Endothelial cell of umbilical vein (primary cell): ENCODE measurements around the gene CFAP77. TPM values are rescaled to one million over a fixed set of nuclear protein-coding genes. Genes with fewer than 3 reads are reported as not detected.

Experiments
- BruUV-seq: library from RNA; stranded (reverse); fragments of 400-500 nt; replicated peaks from 2 replicates; lab custom pipeline; 2021; lab: Mats Ljungman, UMichigan
- CTCF ChIA-PET: fragments of 300-600, 350-600 bp; sonication (Branson Sonifier 250); formaldehyde crosslinking; loops from one replicate; lab custom pipeline; 2021; ENCODE audit warnings: antibody characterized with exemption, inconsistent platforms; lab: Charles Lee
- POLR2A ChIA-PET: fragments of 300-600, 350-600 bp; sonication (Branson Sonifier 250); formaldehyde crosslinking; loops from one replicate; lab custom pipeline; 2021; ENCODE audit warnings: antibody characterized with exemption, inconsistent platforms; lab: Charles Lee
- DNase-seq: peaks from one replicate; pipeline ENCODE4 v3.0.0-alpha.2; 2011; ENCODE audit warnings: low read depth, low spot score
- FAIRE-seq: peaks from 2 replicates; lab custom pipeline; 2011; peaks lifted over from hg19 to GRCh38; lab: Jason Lieb, UNC
- H2AFZ ChIP-seq: 2 replicates; pipeline ENCODE4 v1.6.0; 2012; ENCODE audit warnings: low read depth, low read length, control low read depth, inconsistent platforms
- H3K27ac ChIP-seq: 2 replicates; pipeline ENCODE4 v1.5.1; 2011; ENCODE audit warnings: low read depth, mild to moderate bottlenecking, control low read depth, low read length, moderate library complexity; ENCODE audit not compliant: insufficient read depth
- H3K27me3 ChIP-seq, 2 experiments: 2 replicates each; pipeline versions ENCODE4 v1.6.0 to v1.6.1; 2011; ENCODE audit warnings: low read length in 2 of 2, mixed read lengths in 1 of 2; ENCODE audit not compliant: control insufficient read depth in 2 of 2, insufficient read depth in 2 of 2
- H3K36me3 ChIP-seq, 2 experiments: 2 replicates in 1 of 2; 3 replicates in 1 of 2; pipeline ENCODE4 v1.5.1; 2011; ENCODE audit warnings: low read length in 2 of 2, mild to moderate bottlenecking in 1 of 2, moderate library complexity in 1 of 2; ENCODE audit not compliant: control insufficient read depth in 2 of 2, insufficient read depth in 2 of 2; ENCODE audit errors: extremely low read depth in 1 of 2
- H3K4me1 ChIP-seq: 3 replicates; pipeline ENCODE4 v1.5.1; 2011; ENCODE audit warnings: mild to moderate bottlenecking, low read length; ENCODE audit not compliant: control insufficient read depth, insufficient read depth; ENCODE audit errors: extremely low read depth
- H3K4me2 ChIP-seq: 2 replicates; pipeline ENCODE4 v1.6.1; 2011; ENCODE audit warnings: low read length, control low read depth, mixed read lengths; ENCODE audit not compliant: insufficient read depth
- H3K4me3 ChIP-seq, 3 experiments: fragments of 200-600 bp in 1 of 3; sonication (generic), shearing (Covaris generic) in 1 of 3; replicated peaks in 1 of 3; 2 replicates each; pipeline ENCODE4 v1.5.1; 2011 to 2016; ENCODE audit warnings: control low read depth in 3 of 3, low read length in 3 of 3, mild to moderate bottlenecking in 2 of 3, inconsistent platforms in 1 of 3, low read depth in 1 of 3, moderate library complexity in 1 of 3; ENCODE audit not compliant: insufficient read depth in 1 of 3
- H3K79me2 ChIP-seq: 2 replicates; pipeline ENCODE4 v1.6.0; 2012; ENCODE audit warnings: low read length, inconsistent platforms; ENCODE audit not compliant: control insufficient read depth, insufficient read depth
- H3K9ac ChIP-seq: replicated peaks from 2 replicates; pipeline ENCODE3; 2011; ENCODE audit warnings: low read length, control low read depth; ENCODE audit not compliant: insufficient read depth; ENCODE audit errors: extremely low read depth
- H3K9me1 ChIP-seq: replicated peaks from 3 replicates; pipeline ENCODE4 v1.6.0; 2011; ENCODE audit warnings: mild to moderate bottlenecking, low read length; ENCODE audit not compliant: control insufficient read depth, insufficient read depth; ENCODE audit errors: extremely low read depth
- H3K9me3 ChIP-seq: replicated peaks from 2 replicates; pipeline ENCODE4 v1.5.1; 2012; ENCODE audit warnings: low read length, inconsistent platforms; ENCODE audit not compliant: control insufficient read depth, insufficient read depth
- H4K20me1 ChIP-seq: replicated peaks from 2 replicates; pipeline ENCODE3; 2011; ENCODE audit warnings: mild to moderate bottlenecking, low read length; ENCODE audit not compliant: control insufficient read depth, insufficient read depth; ENCODE audit errors: extremely low read depth
- EZH2 ChIP-seq: IDR thresholded peaks from 2 replicates; pipeline ENCODE4 v1.6.1; 2012; ENCODE audit warnings: borderline replicate concordance, low read depth, mild to moderate bottlenecking, moderate library complexity, low read length, inconsistent platforms; ENCODE audit not compliant: severe bottlenecking
- FOS ChIP-seq: IDR thresholded peaks from 2 replicates; pipeline ENCODE4 v1.6.1; 2011; ENCODE audit warnings: mild to moderate bottlenecking, low read length, moderate library complexity, borderline replicate concordance; ENCODE audit not compliant: insufficient read depth
- GATA2 ChIP-seq: IDR thresholded peaks from 2 replicates; pipeline ENCODE4 v1.7.0; 2011; ENCODE audit warnings: low read depth, mild to moderate bottlenecking, moderate library complexity, mixed read lengths, low read length; ENCODE audit not compliant: insufficient read length, insufficient read depth
- JUN ChIP-seq: IDR thresholded peaks from 2 replicates; pipeline ENCODE4 v1.6.1; 2011; ENCODE audit warnings: borderline replicate concordance, low read depth; ENCODE audit not compliant: insufficient read length, insufficient read depth
- MYC ChIP-seq: IDR thresholded peaks from one replicate; pipeline ENCODE4 v1.6.1; 2011; ENCODE audit warnings: mild to moderate bottlenecking, low read depth, low read length
- POLR2A ChIP-seq: IDR thresholded peaks from 2 replicates; pipeline ENCODE4 v1.6.1; 2012; ENCODE audit warnings: low read depth, mild to moderate bottlenecking, control low read depth, low read length
- POLR2AphosphoS5 ChIP-seq: IDR thresholded peaks from 2 replicates; pipeline ENCODE4 v1.6.1; 2012; ENCODE audit warnings: low read depth, mild to moderate bottlenecking, control low read depth, low read length, moderate library complexity; ENCODE audit not compliant: insufficient read depth
- dilution Hi-C: fragments of 300-500 bp; cut with MboI; formaldehyde crosslinking; loops from one replicate; pipeline ENCODE4 v1.15.0; 2019; ENCODE audit warnings: low sequenced_read_pairs; ENCODE audit not compliant: extremely low pct_ligation_motif_present
- intact Hi-C: fragments of 100-400 bp; cut with micrococcal nuclease; formaldehyde crosslinking; loops from one replicate; pipeline ENCODE4 v1.10.0; 2022
- polyA plus RNA-seq, 4 experiments: library from polyadenylated mRNA; depleted of rRNA in 3 of 4; stranded (reverse) in 3 of 4; unstranded in 1 of 4; fragments of >200 nt; gene quantifications; 2 replicates each; pipeline versions ENCODE4 v1.2.1 to v1.2.3, GENCODE V29; 2011 to 2012; ENCODE audit warnings: missing spikeins in 1 of 4
- total RNA-seq: library from RNA; stranded (reverse); gene quantifications from 2 replicates; pipeline ENCODE4 v1.2.3, GENCODE V29; 2021
- TF ChIP-seq, protein P1 (sequence below): IDR thresholded peaks from 2 replicates; pipeline ENCODE4 v1.6.1; 2011; ENCODE audit not compliant: insufficient read depth, insufficient read length
- TF ChIP-seq, protein P2 (sequence below), 2 donors: IDR thresholded peaks; 1 replicate in 1 of 2; 2 replicates in 1 of 2; pipeline ENCODE4 v1.5.1; 2011; ENCODE audit warnings: low read length in 2 of 2, mild to moderate bottlenecking in 2 of 2, moderate library complexity in 2 of 2, control low read depth in 1 of 2, inconsistent platforms in 1 of 2, low read depth in 1 of 2; ENCODE audit not compliant: insufficient read depth in 1 of 2; ENCODE audit errors: extremely low read depth in 1 of 2

The CFAP77 gene
- total and polyA plus RNA-seq, 2 donors (not counting 3 experiments of a cell fraction or from before 2014, with no cell fraction given) = not detected

DNA sequence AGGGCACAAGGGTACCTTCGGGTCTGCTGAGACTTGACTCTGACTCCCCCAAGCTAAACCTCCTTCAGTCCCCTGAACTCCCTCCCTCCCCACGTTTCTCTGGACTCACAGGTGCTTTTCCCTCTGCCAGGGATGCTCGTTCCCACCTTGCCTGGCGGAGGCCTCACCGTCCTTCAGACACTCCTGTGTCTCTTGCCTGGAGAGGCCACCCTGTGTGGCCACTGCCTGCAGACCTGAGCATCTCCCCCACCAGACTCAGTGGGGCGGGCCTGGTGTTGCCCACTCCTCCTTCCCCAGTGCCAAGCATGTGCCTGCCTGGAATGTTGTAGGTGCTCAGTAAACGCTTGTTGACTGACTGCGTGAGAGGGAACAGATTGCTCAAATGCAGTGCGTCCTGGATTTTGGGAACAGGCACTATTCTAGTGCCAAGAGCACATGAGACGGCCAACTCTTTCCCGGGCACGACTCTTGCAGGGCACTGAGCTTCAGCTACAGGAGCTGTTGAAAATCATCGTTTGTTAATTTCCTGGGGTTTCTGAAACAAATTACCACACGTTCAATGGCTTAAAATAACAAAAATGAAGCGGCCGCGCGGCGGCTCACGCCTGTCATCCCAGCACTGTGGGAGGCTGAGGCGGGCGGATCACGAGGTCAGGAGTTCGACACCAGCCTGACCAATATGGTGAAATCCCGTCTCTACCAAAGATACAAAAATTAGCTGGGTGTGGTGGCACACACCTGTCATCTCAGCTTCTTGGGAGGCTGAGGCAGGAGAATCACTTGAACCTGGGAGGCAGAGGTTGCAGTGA is 101.4 kb downstream of the CFAP77 start:
- no peak for FAIRE-seq
- Histone ChIP-seq H3K79me2 (no peaks in the 10 kb centered on the region), H3K4me2 (no peak overlapping the region), H3K9me3 (no peaks in the 10 kb centered on the region), H3K27me3 (peaks cover 2 to 6% of the 10 kb centered on the region in 2 experiments), H2AFZ (no peak overlapping the region), H3K36me3 (no peaks in the 10 kb centered on the region), H4K20me1 (no peaks in the 10 kb centered on the region), H3K9ac (no peak overlapping the region), H3K27ac (no peak overlapping the region), H3K4me1 (no peaks in the 10 kb centered on the region), H3K4me3 (no peak overlapping the region), H3K9me1 (no peaks in the 10 kb centered on the region)
- DNase-seq = no peak
- intact Hi-C loops = no loop called here
- no TSS peak for BruUV-seq
- TF ChIP-seq MYC (no peak), EZH2 (no peak), GATA2 (no peak), FOS (no peak)
- ChIA-PET CTCF (interaction anchor here (8.5 kb wide), 1 partner anchor 63 kb away, joined by 169 read pairs; no protein-coding TSS in a partner anchor), POLR2A (no interaction called here)
- dilution Hi-C loops = no loop called here

DNA sequence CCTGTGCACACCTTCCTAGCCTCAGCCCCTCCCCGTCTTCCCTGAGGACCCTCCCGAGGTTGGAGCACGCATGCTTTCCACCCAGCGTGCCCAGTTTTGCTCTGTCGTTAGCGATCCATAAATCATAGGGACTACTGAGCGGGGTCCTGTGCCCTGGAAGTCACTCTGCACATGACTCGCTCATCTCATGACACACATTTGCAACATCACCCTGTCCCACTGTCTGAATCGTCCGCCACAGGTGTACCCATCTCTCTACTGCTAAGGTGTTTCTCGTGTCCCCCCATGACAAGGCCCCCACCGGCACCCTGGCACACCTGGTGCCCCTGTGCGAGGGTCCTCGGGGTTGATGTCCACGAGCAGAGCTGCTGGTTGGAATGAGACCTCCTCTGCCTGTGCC is 103.4 kb downstream of the CFAP77 start:
- H3K4me1 ChIP-seq = no peaks in the 10 kb centered on the region
- POLR2A ChIA-PET = no interaction called here
- H3K36me3 ChIP-seq = no peaks in the 10 kb centered on the region
- no peak overlapping the region for H3K27ac ChIP-seq
- intact Hi-C loops (no loop called here), dilution Hi-C loops (no loop called here)
- H3K9ac ChIP-seq = no peak overlapping the region
- no peak overlapping the region for H3K4me3 ChIP-seq
- CTCF ChIA-PET = no interaction called here
- H4K20me1 ChIP-seq = no peaks in the 10 kb centered on the region
- no peaks in the 10 kb centered on the region for H3K9me1 ChIP-seq
- peaks cover 0 to 2% of the 10 kb centered on the region in 2 experiments for H3K27me3 ChIP-seq
- no peak for FAIRE-seq
- TF ChIP-seq, protein P1, sequence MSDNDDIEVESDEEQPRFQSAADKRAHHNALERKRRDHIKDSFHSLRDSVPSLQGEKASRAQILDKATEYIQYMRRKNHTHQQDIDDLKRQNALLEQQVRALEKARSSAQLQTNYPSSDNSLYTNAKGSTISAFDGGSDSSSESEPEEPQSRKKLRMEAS = no peak
- TF ChIP-seq EZH2 (no peak), MYC (no peak), POLR2AphosphoS5 (no peak), JUN (no peak), POLR2A (no peak), FOS (no peak)
- TF ChIP-seq, protein P2, sequence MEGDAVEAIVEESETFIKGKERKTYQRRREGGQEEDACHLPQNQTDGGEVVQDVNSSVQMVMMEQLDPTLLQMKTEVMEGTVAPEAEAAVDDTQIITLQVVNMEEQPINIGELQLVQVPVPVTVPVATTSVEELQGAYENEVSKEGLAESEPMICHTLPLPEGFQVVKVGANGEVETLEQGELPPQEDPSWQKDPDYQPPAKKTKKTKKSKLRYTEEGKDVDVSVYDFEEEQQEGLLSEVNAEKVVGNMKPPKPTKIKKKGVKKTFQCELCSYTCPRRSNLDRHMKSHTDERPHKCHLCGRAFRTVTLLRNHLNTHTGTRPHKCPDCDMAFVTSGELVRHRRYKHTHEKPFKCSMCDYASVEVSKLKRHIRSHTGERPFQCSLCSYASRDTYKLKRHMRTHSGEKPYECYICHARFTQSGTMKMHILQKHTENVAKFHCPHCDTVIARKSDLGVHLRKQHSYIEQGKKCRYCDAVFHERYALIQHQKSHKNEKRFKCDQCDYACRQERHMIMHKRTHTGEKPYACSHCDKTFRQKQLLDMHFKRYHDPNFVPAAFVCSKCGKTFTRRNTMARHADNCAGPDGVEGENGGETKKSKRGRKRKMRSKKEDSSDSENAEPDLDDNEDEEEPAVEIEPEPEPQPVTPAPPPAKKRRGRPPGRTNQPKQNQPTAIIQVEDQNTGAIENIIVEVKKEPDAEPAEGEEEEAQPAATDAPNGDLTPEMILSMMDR (IDR thresholded peaks at IDR 0.05; ENCODE audit: extremely low read depth in 1 of 2, insufficient read depth in 1 of 2, low read depth in 1 of 2, low read length in 2 of 2) = no peak
- H2AFZ ChIP-seq = no peak overlapping the region
- no peaks in the 10 kb centered on the region for H3K79me2 ChIP-seq
- no peaks in the 10 kb centered on the region for H3K9me3 ChIP-seq
- H3K4me2 ChIP-seq = no peak overlapping the region
- BruUV-seq = no TSS peak
- no peak for DNase-seq
